Natural killer cell treated with Interleukin-12 subunit alpha and Interleukin-12 subunit beta and Interleukin-15 and Interleukin-18, amount 100 ng/mL, for 72 hours (primary cell): Measurements from ENCODE around the gene ONECUT1. TPM values are rescaled to one million over a fixed set of nuclear protein-coding genes. Genes with fewer than 3 reads are reported as not detected.

Experiments used
- ATAC-seq, 2 donors: fragments of 150-1000 bp; cut with Tn5 transposase in 1 of 2; sonication (Bioruptor Pico), chemical (Tn5 transposase) in 1 of 2; 2 replicates each; pipeline ENCODE4 v1.10.0; 2021
- DNase-seq: peaks from one replicate; pipeline ENCODE4 v3.0.0; 2022; ENCODE audit warnings: low spot score
- H3K27ac Mint-ChIP-seq, 2 donors: 1 replicate in 1 of 2; 2 replicates in 1 of 2; pipeline ENCODE4 v1.8.0; 2022; ENCODE audit warnings: mixed read lengths in 2 of 2, mild to moderate bottlenecking in 1 of 2, moderate library complexity in 1 of 2
- H3K27me3 Mint-ChIP-seq, 2 donors: 1 replicate in 1 of 2; 2 replicates in 1 of 2; pipeline ENCODE4 v1.8.0; 2022; ENCODE audit warnings: mixed read lengths in 2 of 2
- H3K36me3 Mint-ChIP-seq: one replicate; pipeline ENCODE4 v1.8.0; 2022; ENCODE audit warnings: mixed read lengths
- H3K4me1 Mint-ChIP-seq, 2 donors: 1 replicate in 1 of 2; 2 replicates in 1 of 2; pipeline ENCODE4 v1.8.0; 2022; ENCODE audit warnings: low read depth in 2 of 2, mixed read lengths in 2 of 2, mild to moderate bottlenecking in 1 of 2
- H3K4me3 Mint-ChIP-seq: one replicate; pipeline ENCODE4 v1.8.0; 2022; ENCODE audit warnings: mixed read lengths
- H3K9me3 Mint-ChIP-seq: 2 replicates; pipeline ENCODE4 v1.8.0; 2022; ENCODE audit warnings: mixed read lengths
- total RNA-seq, 2 donors: library from RNA; stranded (reverse); gene quantifications; one replicate each; pipeline ENCODE4 v1.2.3, GENCODE V29; 2022

ONECUT1 gene
- total RNA-seq, 2 donors from 2014 or later: not detected

GRCh38 chr15:52783191-52783829, 6.8 kb downstream of the ONECUT1 start:
- ATAC-seq: no peak
- Mint-ChIP-seq H3K4me3 (no peak overlapping the region), H3K36me3 (no peaks in the 10 kb centered on the region), H3K27ac (no peak overlapping the region), H3K4me1 (peaks cover 8% of the 10 kb centered on the region in 2 donors), H3K27me3 (peaks cover 44 to 54% of the 10 kb centered on the region in 2 donors), H3K9me3 (no peaks in the 10 kb centered on the region)
- peak; percentile 52 for DNase-seq

GRCh38 chr15:52782514-52782913, 7.6 kb downstream of the ONECUT1 start:
- Mint-ChIP-seq H3K36me3 (no peaks in the 10 kb centered on the region), H3K27ac (no peak overlapping the region), H3K9me3 (no peaks in the 10 kb centered on the region), H3K27me3 (peaks cover 39 to 62% of the 10 kb centered on the region in 2 donors), H3K4me3 (no peak overlapping the region), H3K4me1 (peaks cover 4 to 8% of the 10 kb centered on the region in 2 donors)
- DNase-seq (no peak), ATAC-seq (no peak)

GRCh38 chr15:52780172-52780980, 9.8 kb downstream of the ONECUT1 start:
- Mint-ChIP-seq H3K27me3 (peaks cover 43 to 71% of the 10 kb centered on the region in 2 donors), H3K4me3 (peak overlapping the region; percentile 39), H3K4me1 (peaks cover 4 to 8% of the 10 kb centered on the region in 2 donors), H3K36me3 (no peaks in the 10 kb centered on the region), H3K9me3 (no peaks in the 10 kb centered on the region), H3K27ac (no peak overlapping the region)
- no peak for DNase-seq
- ATAC-seq: peak; percentile 49 to 66

- Mint-ChIP-seq H3K4me1 (peaks cover 4 to 8% of the 10 kb centered on the region in 2 donors), H3K4me3 (no peak overlapping the region), H3K9me3 (no peaks in the 10 kb centered on the region), H3K27me3 (peaks cover 41 to 86% of the 10 kb centered on the region in 2 donors), H3K36me3 (no peaks in the 10 kb centered on the region), H3K27ac (no peak overlapping the region)
- DNase-seq (no peak), ATAC-seq (no peak)
These were observed 11.7 kb downstream of the ONECUT1 start for GRCh38 chr15:52778457-52778856.

- no peaks in the 10 kb centered on the region for H3K9me3 Mint-ChIP-seq
- no peak overlapping the region for H3K4me3 Mint-ChIP-seq
These were observed 17.4 kb downstream of the ONECUT1 start for GRCh38 chr15:52772766-52773165.

GRCh38 chr15:52765785-52766184, 24.4 kb downstream of the ONECUT1 start:
- no peaks in the 10 kb centered on the region for H3K36me3 Mint-ChIP-seq
- H3K27me3 Mint-ChIP-seq: peaks cover 33 to 43% of the 10 kb centered on the region in 2 donors
- H3K4me3 Mint-ChIP-seq: no peak overlapping the region
- no peak for DNase-seq
- no peak for ATAC-seq
- no peaks in the 10 kb centered on the region for H3K9me3 Mint-ChIP-seq
- no peaks in the 10 kb centered on the region for H3K4me1 Mint-ChIP-seq
- H3K27ac Mint-ChIP-seq: no peak overlapping the region

More at GRCh38 chr15:52772766-52773165, 17.4 kb downstream of the ONECUT1 start:
- Mint-ChIP-seq H3K36me3 (no peaks in the 10 kb centered on the region), H3K4me1 (no peaks in the 10 kb centered on the region), H3K27me3 (peaks cover 34 to 63% of the 10 kb centered on the region in 2 donors), H3K27ac (no peak overlapping the region)
- no peak for ATAC-seq
- DNase-seq: no peak

GRCh38 chr15:52764731-52765130, 25.4 kb downstream of the ONECUT1 start:
- Mint-ChIP-seq H3K4me3 (no peak overlapping the region), H3K36me3 (no peaks in the 10 kb centered on the region), H3K27me3 (peaks cover 38 to 51% of the 10 kb centered on the region in 2 donors), H3K4me1 (no peaks in the 10 kb centered on the region), H3K27ac (no peak overlapping the region), H3K9me3 (no peaks in the 10 kb centered on the region)
- ATAC-seq (no peak), DNase-seq (no peak)

GRCh38 chr15:52762621-52763020, 27.5 kb downstream of the ONECUT1 start:
- no peak overlapping the region for H3K4me3 Mint-ChIP-seq
- no peaks in the 10 kb centered on the region for H3K9me3 Mint-ChIP-seq
- H3K36me3 Mint-ChIP-seq: no peaks in the 10 kb centered on the region

GRCh38 chr15:52760562-52760961, 29.6 kb downstream of the ONECUT1 start:
- DNase-seq: no peak
- no peak overlapping the region for H3K27ac Mint-ChIP-seq
- H3K4me3 Mint-ChIP-seq: no peak overlapping the region
- no peak for ATAC-seq
- H3K9me3 Mint-ChIP-seq: no peaks in the 10 kb centered on the region
- peaks cover 31 to 46% of the 10 kb centered on the region in 2 donors for H3K27me3 Mint-ChIP-seq
- H3K4me1 Mint-ChIP-seq: no peaks in the 10 kb centered on the region
- no peaks in the 10 kb centered on the region for H3K36me3 Mint-ChIP-seq

More at GRCh38 chr15:52762621-52763020, 27.5 kb downstream of the ONECUT1 start:
- ATAC-seq (no peak), DNase-seq (no peak)
- H3K27me3 Mint-ChIP-seq: peaks cover 35 to 46% of the 10 kb centered on the region in 2 donors
- no peaks in the 10 kb centered on the region for H3K4me1 Mint-ChIP-seq
- no peak overlapping the region for H3K27ac Mint-ChIP-seq

GRCh38 chr15:52759969-52760368, 30.2 kb downstream of the ONECUT1 start:
- no peaks in the 10 kb centered on the region for H3K36me3 Mint-ChIP-seq
- H3K9me3 Mint-ChIP-seq: no peaks in the 10 kb centered on the region
- H3K4me1 Mint-ChIP-seq: no peaks in the 10 kb centered on the region
- peaks cover 30 to 46% of the 10 kb centered on the region in 2 donors for H3K27me3 Mint-ChIP-seq
- DNase-seq (no peak), ATAC-seq (no peak)
- H3K27ac Mint-ChIP-seq: no peak overlapping the region
- no peak overlapping the region for H3K4me3 Mint-ChIP-seq

- H3K4me1 Mint-ChIP-seq: no peaks in the 10 kb centered on the region
- no peak for DNase-seq
- H3K4me3 Mint-ChIP-seq: no peak overlapping the region
- no peak overlapping the region for H3K27ac Mint-ChIP-seq
- H3K36me3 Mint-ChIP-seq: no peaks in the 10 kb centered on the region
- H3K27me3 Mint-ChIP-seq: peaks cover 33 to 48% of the 10 kb centered on the region in 2 donors
- no peak for ATAC-seq
- no peaks in the 10 kb centered on the region for H3K9me3 Mint-ChIP-seq
These were observed 32.6 kb downstream of the ONECUT1 start for GRCh38 chr15:52757496-52757895.

GRCh38 chr15:52751522-52751921, 38.6 kb downstream of the ONECUT1 start:
- DNase-seq: no peak
- Mint-ChIP-seq H3K27ac (no peak overlapping the region), H3K4me3 (no peak overlapping the region), H3K27me3 (peaks cover 38 to 60% of the 10 kb centered on the region in 2 donors), H3K9me3 (no peaks in the 10 kb centered on the region), H3K4me1 (no peaks in the 10 kb centered on the region), H3K36me3 (no peaks in the 10 kb centered on the region)
- no peak for ATAC-seq

GRCh38 chr15:52749258-52749657, 40.9 kb downstream of the ONECUT1 start:
- Mint-ChIP-seq H3K4me1 (no peaks in the 10 kb centered on the region), H3K9me3 (no peaks in the 10 kb centered on the region), H3K36me3 (no peaks in the 10 kb centered on the region), H3K27ac (no peak overlapping the region), H3K27me3 (peaks cover 36 to 61% of the 10 kb centered on the region in 2 donors), H3K4me3 (no peak overlapping the region)
- no peak for ATAC-seq
- no peak for DNase-seq

GRCh38 chr15:52746162-52746757, 43.9 kb downstream of the ONECUT1 start:
- Mint-ChIP-seq H3K4me3 (no peak overlapping the region), H3K9me3 (no peaks in the 10 kb centered on the region), H3K36me3 (no peaks in the 10 kb centered on the region), H3K27ac (no peak overlapping the region), H3K27me3 (peaks cover 21 to 45% of the 10 kb centered on the region in 2 donors), H3K4me1 (no peaks in the 10 kb centered on the region)
- DNase-seq (no peak), ATAC-seq (no peak)
